ENCODE measurements around the gene AATF. TPM values are rescaled to one million over a fixed set of nuclear protein-coding genes. Genes with fewer than 3 reads are reported as not detected.

The AATF gene
- total and polyA plus RNA-seq, 2 experiments from 2014 or later: 31.2 to 35.7 TPM

DNA sequence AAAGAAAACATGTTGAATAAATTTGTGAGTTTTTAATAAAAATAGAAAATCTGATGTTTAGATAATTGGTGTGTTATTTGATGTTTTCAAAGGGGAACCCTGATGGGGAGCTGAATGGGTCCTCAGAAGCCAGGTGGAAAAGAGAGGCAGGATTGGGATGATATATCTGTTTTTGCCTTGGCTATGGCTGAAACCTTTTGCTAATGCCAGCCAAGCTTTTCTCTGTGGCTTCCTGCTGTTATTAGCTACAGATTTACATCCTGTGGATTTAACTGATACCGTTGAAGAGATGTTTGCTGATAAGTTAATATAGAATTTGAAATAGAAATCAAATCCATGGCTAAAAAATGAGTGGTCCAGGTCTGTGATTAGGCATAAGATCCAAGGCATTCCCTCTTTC is 4.2 kb upstream of the AATF start:
- H3K9me3 ChIP-seq (ENCODE audit: low read depth): no peaks in the 10 kb centered on the region
- TF ChIP-seq, protein P1, sequence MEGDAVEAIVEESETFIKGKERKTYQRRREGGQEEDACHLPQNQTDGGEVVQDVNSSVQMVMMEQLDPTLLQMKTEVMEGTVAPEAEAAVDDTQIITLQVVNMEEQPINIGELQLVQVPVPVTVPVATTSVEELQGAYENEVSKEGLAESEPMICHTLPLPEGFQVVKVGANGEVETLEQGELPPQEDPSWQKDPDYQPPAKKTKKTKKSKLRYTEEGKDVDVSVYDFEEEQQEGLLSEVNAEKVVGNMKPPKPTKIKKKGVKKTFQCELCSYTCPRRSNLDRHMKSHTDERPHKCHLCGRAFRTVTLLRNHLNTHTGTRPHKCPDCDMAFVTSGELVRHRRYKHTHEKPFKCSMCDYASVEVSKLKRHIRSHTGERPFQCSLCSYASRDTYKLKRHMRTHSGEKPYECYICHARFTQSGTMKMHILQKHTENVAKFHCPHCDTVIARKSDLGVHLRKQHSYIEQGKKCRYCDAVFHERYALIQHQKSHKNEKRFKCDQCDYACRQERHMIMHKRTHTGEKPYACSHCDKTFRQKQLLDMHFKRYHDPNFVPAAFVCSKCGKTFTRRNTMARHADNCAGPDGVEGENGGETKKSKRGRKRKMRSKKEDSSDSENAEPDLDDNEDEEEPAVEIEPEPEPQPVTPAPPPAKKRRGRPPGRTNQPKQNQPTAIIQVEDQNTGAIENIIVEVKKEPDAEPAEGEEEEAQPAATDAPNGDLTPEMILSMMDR (IDR thresholded peaks at IDR 0.05; ENCODE audit: poor library complexity): no peak
- TF ChIP-seq EZH2phosphoT487 (IDR thresholded peaks at IDR 0.05; ENCODE audit: low read depth, severe bottlenecking, unreplicated experiment): no peak
- TF ChIP-seq EZH2 (IDR thresholded peaks at IDR 0.05; ENCODE audit: borderline replicate concordance): no peak
- no peak for DNase-seq (ENCODE audit: low spot score)
- 0% methylated on average over 1 of the region's 1 CpG for WGBS (ENCODE audit: low lambda C conversion rate, missing lambda C conversion rate)
- H3K27ac ChIP-seq: no peak overlapping the region
- H3K36me3 ChIP-seq (replicated peaks; ENCODE audit: insufficient read depth, low read depth): no peaks in the 10 kb centered on the region
- H3K27me3 ChIP-seq: peaks cover 84% of the 10 kb centered on the region
- H3K4me1 ChIP-seq (ENCODE audit: insufficient read depth): no peaks in the 10 kb centered on the region
- H2AFZ ChIP-seq: no peak overlapping the region
- H3K4me2 ChIP-seq: no peak overlapping the region
- H3K9me2 ChIP-seq (replicated peaks; ENCODE audit: insufficient read depth): no peaks in the 10 kb centered on the region
- no peaks in the 10 kb centered on the region for H4K20me1 ChIP-seq (ENCODE audit: insufficient read depth, poor library complexity, severe bottlenecking)
- H3K4me3 ChIP-seq: no peak overlapping the region
- peaks cover under 1% of the 10 kb centered on the region for H3K79me2 ChIP-seq

DNA sequence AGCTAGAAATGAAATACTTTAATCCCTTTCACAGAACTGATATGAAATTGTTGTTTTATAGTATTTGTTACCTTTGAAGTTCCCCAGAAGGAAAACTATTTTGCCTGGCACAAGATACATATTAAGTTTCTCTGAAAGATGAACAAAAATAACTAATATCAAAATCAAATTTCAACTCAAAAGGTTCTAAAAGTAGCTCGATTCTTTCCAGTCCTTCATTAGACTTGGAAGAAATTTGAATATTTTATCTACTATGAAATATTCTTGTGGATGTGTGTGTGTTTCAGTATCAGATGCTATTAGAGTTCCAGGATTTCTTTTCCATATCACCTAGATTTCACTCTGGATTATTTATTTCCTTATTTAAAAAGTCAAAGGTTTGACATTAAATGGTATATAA is 3.6 kb upstream of the AATF start:
- Histone ChIP-seq H3K36me3 (replicated peaks; ENCODE audit: insufficient read depth, low read depth) (no peaks in the 10 kb centered on the region), H3K79me2 (peaks cover 7% of the 10 kb centered on the region), H4K20me1 (ENCODE audit: insufficient read depth, poor library complexity, severe bottlenecking) (no peaks in the 10 kb centered on the region), H3K27me3 (peaks cover 80% of the 10 kb centered on the region), H3K4me3 (no peak overlapping the region), H3K4me2 (no peak overlapping the region), H3K27ac (no peak overlapping the region), H3K4me1 (ENCODE audit: insufficient read depth) (peaks cover 4% of the 10 kb centered on the region), H3K9me2 (replicated peaks; ENCODE audit: insufficient read depth) (no peaks in the 10 kb centered on the region), H2AFZ (no peak overlapping the region), H3K9me3 (ENCODE audit: low read depth) (no peaks in the 10 kb centered on the region)
- 56% methylated on average over 1 of the region's 1 CpG for WGBS (ENCODE audit: low lambda C conversion rate, missing lambda C conversion rate)
- TF ChIP-seq EZH2 (IDR thresholded peaks at IDR 0.05; ENCODE audit: borderline replicate concordance) (no peak), EZH2phosphoT487 (IDR thresholded peaks at IDR 0.05; ENCODE audit: low read depth, severe bottlenecking, unreplicated experiment) (no peak)
- TF ChIP-seq, protein P1 (IDR thresholded peaks at IDR 0.05; ENCODE audit: poor library complexity): no peak
- DNase-seq (ENCODE audit: low spot score): no peak

DNA sequence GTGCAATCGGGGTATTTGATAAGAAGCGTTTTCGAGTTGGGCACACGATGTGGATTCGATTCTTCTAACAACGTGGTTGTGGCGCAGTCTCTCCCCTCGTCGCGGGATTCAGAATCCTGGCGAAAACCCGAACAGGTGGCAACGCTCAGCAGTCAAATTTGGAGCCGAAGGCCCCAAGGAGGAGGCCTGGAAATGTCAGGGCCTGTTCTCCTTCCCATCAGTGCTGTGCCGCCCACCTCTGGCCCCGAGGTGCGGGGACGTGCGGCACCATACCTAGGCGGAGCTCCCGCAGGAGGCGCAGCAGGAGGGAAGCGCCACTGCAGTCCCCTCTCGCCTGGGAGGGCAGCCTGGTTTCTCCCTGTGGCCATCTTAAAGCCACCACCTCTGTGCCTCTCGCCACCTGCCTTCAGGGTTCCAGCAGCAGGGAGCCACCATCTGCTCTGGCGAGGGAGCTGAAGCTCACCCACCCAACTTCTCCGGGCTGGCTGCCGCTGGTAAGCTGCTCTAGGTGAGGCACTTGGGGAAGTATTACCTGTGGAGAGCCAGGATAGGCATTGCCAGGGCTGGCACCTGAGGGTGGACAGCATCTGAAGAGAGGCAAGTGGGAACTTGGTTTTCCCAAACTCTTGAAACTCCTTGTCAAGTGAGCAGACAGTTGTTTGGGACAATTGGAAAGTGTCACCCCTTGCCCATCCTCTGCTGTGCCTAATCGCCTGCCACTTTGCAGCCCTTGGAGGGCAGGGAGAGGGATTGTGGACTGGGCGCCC is 2.6 kb upstream of the AATF start:
- 12% methylated on average over 30 of the region's 30 CpGs for WGBS (ENCODE audit: low lambda C conversion rate, missing lambda C conversion rate)
- H3K4me2 ChIP-seq: no peak overlapping the region
- H3K27me3 ChIP-seq: peaks cover 70% of the 10 kb centered on the region
- no peaks in the 10 kb centered on the region for H3K9me2 ChIP-seq (replicated peaks; ENCODE audit: insufficient read depth)
- no peaks in the 10 kb centered on the region for H4K20me1 ChIP-seq (ENCODE audit: insufficient read depth, poor library complexity, severe bottlenecking)
- H3K36me3 ChIP-seq (replicated peaks; ENCODE audit: insufficient read depth, low read depth): no peaks in the 10 kb centered on the region
- H3K27ac ChIP-seq: no peak overlapping the region
- TF ChIP-seq EZH2phosphoT487 (IDR thresholded peaks at IDR 0.05; ENCODE audit: low read depth, severe bottlenecking, unreplicated experiment) (no peak), EZH2 (IDR thresholded peaks at IDR 0.05; ENCODE audit: borderline replicate concordance) (peak; percentile 94)
- H2AFZ ChIP-seq: no peak overlapping the region
- DNase-seq (ENCODE audit: low spot score): no peak
- H3K9me3 ChIP-seq (ENCODE audit: low read depth): no peaks in the 10 kb centered on the region
- H3K4me3 ChIP-seq: no peak overlapping the region
- peaks cover 17% of the 10 kb centered on the region for H3K79me2 ChIP-seq
- H3K4me1 ChIP-seq (ENCODE audit: insufficient read depth): peaks cover 10% of the 10 kb centered on the region

DNA sequence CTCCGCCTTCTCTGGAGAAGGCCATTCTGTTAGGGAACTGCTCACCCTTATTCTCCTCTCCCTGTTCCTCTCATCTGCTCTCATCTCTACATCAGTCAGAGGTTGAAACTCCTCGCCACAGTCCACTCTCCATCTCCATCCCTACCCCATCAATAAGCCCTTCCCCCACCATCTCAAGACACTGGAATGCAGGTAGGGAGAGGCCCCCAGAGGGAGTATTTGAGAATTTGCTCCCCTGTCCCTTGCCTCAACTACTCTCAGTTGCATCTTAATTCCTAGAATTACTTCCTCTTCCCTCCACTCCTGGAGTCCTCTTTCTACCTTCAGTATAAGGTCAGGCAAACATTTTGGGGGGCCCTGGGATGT is 2.0 kb upstream of the AATF start:
- Histone ChIP-seq H3K4me3 (no peak overlapping the region), H2AFZ (no peak overlapping the region), H3K27ac (no peak overlapping the region), H3K9me3 (ENCODE audit: low read depth) (no peaks in the 10 kb centered on the region), H3K79me2 (peaks cover 22% of the 10 kb centered on the region), H3K4me2 (no peak overlapping the region), H3K27me3 (peaks cover 64% of the 10 kb centered on the region), H3K4me1 (ENCODE audit: insufficient read depth) (peaks cover 10% of the 10 kb centered on the region), H4K20me1 (ENCODE audit: insufficient read depth, poor library complexity, severe bottlenecking) (no peaks in the 10 kb centered on the region), H3K36me3 (replicated peaks; ENCODE audit: insufficient read depth, low read depth) (no peaks in the 10 kb centered on the region), H3K9me2 (replicated peaks; ENCODE audit: insufficient read depth) (no peaks in the 10 kb centered on the region)
- no peak for DNase-seq (ENCODE audit: low spot score)
- WGBS (ENCODE audit: low lambda C conversion rate, missing lambda C conversion rate): 64% methylated on average over 2 of the region's 2 CpGs
- TF ChIP-seq EZH2 (IDR thresholded peaks at IDR 0.05; ENCODE audit: borderline replicate concordance) (no peak), EZH2phosphoT487 (IDR thresholded peaks at IDR 0.05; ENCODE audit: low read depth, severe bottlenecking, unreplicated experiment) (no peak)
- TF ChIP-seq, protein P1 (IDR thresholded peaks at IDR 0.05; ENCODE audit: poor library complexity): no peak

All from hepatocyte (in vitro differentiated cells).